ENCODE results near the gene KLHL14.

DNA sequence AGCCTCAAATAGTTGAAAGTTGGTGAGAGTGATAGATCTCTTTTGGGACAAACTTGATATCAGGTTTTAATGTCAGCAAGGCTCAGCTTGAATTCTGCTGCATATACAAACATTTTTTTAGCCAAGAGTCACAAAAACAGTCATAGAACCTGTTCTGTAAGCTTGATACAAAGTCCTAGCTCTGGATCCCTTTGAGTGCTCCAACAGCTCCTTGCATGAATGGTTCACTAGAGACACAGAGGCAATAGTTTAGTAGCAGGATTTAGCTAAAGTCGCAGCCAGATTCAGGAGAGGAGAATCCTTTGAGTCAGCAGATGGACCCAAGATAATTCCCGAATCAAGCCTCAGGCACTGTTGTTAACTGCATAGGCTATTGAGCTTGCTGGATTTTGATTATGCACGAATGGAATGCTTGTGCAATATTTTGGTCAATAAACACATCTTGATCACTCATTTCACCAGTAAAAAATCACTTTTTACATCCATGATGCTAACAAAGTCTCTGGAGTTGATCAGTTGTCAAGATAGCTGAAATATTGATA is 148.6 kb downstream of the KLHL14 start:
- no peak for TF ChIP-seq SUZ12 (IDR thresholded peaks at IDR 0.05; ENCODE audit: extremely low read depth, insufficient read depth, insufficient read length)
- TF ChIP-seq YY1 (IDR thresholded peaks at IDR 0.05; ENCODE audit: insufficient read depth, insufficient read length) = no peak
- no peak for TF ChIP-seq ZNF274 (IDR thresholded peaks at IDR 0.05; ENCODE audit: low read depth, low read length)
